K562 (cell line): Measurements from ENCODE around the gene IREB2. TPM values are rescaled to one million over a fixed set of nuclear protein-coding genes. Genes with fewer than 3 reads are reported as not detected.

Source experiments
- CHD7 ChIP-seq: fragments of 200-600 bp; sonication (generic); IDR thresholded peaks from one replicate; pipeline ENCODE4 v1.6.1; 2012; ENCODE audit warnings: mild to moderate bottlenecking, low read depth, low read length, inconsistent platforms
- E2F3 ChIP-seq: fragments of 250-450 bp; sonication (Bioruptor Pico); IDR thresholded peaks from 2 replicates; pipeline ENCODE4 v1.4.0; 2020; ENCODE audit warnings: mild to moderate bottlenecking
- ESRRB ChIP-seq: fragments of 250-450 bp; sonication (Bioruptor Pico); IDR thresholded peaks from 2 replicates; pipeline ENCODE4 v1.5.0; 2020; ENCODE audit warnings: mild to moderate bottlenecking, moderate library complexity, borderline replicate concordance
- KDM4B ChIP-seq, 2 experiments: fragments of 450-650 bp in 1 of 2; sonication (generic) in 1 of 2; IDR thresholded peaks; 2 replicates each; pipeline ENCODE4 v1.6.1; 2016 to 2017; ENCODE audit warnings: borderline replicate concordance in 2 of 2, antibody characterized with exemption in 1 of 2, low read depth in 1 of 2, mild to moderate bottlenecking in 1 of 2
- TCF7 ChIP-seq: sonication (generic); IDR thresholded peaks from 2 replicates; pipeline ENCODE4 v1.6.1; 2016; ENCODE audit warnings: antibody characterized with exemption, borderline replicate concordance
- ZNF318 ChIP-seq, 2 experiments: fragments of 450-650 bp; IDR thresholded peaks; 2 replicates each; pipeline ENCODE4 v1.6.1; 2016; ENCODE audit warnings: mild to moderate bottlenecking in 2 of 2, borderline replicate concordance in 1 of 2, low read depth in 1 of 2, moderate library complexity in 1 of 2
- polyA plus RNA-seq, 8 experiments: library from polyadenylated mRNA; depleted of rRNA in 4 of 8; stranded (reverse) in 5 of 8; unstranded in 3 of 8; fragments of >200 nt; fragmentation: Nextera tagmentation in 2 of 8; fragmentation: Illumina TruSeq in 1 of 8; extraction: Ambion mirVana in 2 of 8; extraction: Trizol in 1 of 8; gene quantifications; 2 replicates each; pipeline versions ENCODE4 v1.2.1 to v1.2.3, GENCODE V29; 2011 to 2014; ENCODE audit warnings: inconsistent platforms in 1 of 8, missing spikeins in 1 of 8
- total RNA-seq, 7 experiments: library from RNA; depleted of rRNA in 6 of 7; stranded (reverse); fragments of >200 nt in 6 of 7; fragmentation: Illumina TruSeq in 2 of 7; extraction: Trizol in 2 of 7; gene quantifications; 2 replicates each; pipeline versions ENCODE4 v1.2.1 to v1.2.3, GENCODE V29; 2011 to 2021; ENCODE audit warnings: low replicate concordance in 1 of 7

The IREB2 gene
- total and polyA plus RNA-seq, 9 of the 15 experiments (the other 6 are each of a cell fraction or from before 2014, with no cell fraction given) = 16.8 to 61.7 (median 34.0) TPM

- TF ChIP-seq CHD7 (no peak), E2F3 (CRISPR knock-in tag) (0 out of 2 replicates have a peak, but pooled peaks have one; percentile 54), ESRRB (CRISPR knock-in tag) (no peak), TCF7 (no peak), ZNF318 (IDR thresholded peaks at IDR 0.05; ENCODE audit: borderline replicate concordance in 1 of 2, low read depth in 1 of 2) (no peak), KDM4B (IDR thresholded peaks at IDR 0.05; ENCODE audit: borderline replicate concordance in 2 of 2, low read depth in 1 of 2) (peak in 1 of 2 experiments; percentile 57; a peak in 1 of 4 replicates)
These were observed at the start of gene IREB2 (continued) for GRCh38 chr15:78437762-78438618.
